Fibroblast of skin of scalp (primary cell): ENCODE measurements around the gene EYA2. TPM values are rescaled to one million over a fixed set of nuclear protein-coding genes. Genes with fewer than 3 reads are reported as not detected.
"Not testable (repeated sequence)": the region's sequence is repeated elsewhere in the genome, so short reads cannot be mapped to it uniquely, and the experiment has no call there.

Experiments used
- DNase-seq: peaks from one replicate; pipeline ENCODE4 v3.0.0-alpha.2; 2013
- polyA plus RNA-seq, 2 experiments: library from polyadenylated mRNA; unstranded; fragments of 120-200 nt; gene quantifications; one replicate each; pipeline ENCODE4 v1.2.1, GENCODE V29; 2013; ENCODE audit not compliant: insufficient read length in 2 of 2

EYA2 gene, protein sequence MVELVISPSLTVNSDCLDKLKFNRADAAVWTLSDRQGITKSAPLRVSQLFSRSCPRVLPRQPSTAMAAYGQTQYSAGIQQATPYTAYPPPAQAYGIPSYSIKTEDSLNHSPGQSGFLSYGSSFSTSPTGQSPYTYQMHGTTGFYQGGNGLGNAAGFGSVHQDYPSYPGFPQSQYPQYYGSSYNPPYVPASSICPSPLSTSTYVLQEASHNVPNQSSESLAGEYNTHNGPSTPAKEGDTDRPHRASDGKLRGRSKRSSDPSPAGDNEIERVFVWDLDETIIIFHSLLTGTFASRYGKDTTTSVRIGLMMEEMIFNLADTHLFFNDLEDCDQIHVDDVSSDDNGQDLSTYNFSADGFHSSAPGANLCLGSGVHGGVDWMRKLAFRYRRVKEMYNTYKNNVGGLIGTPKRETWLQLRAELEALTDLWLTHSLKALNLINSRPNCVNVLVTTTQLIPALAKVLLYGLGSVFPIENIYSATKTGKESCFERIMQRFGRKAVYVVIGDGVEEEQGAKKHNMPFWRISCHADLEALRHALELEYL
- polyA plus RNA-seq (2013, experiment 1 of 2; ENCODE audit: insufficient read length) = 0.59 TPM
- 0.55 TPM for polyA plus RNA-seq (2013, experiment 2 of 2; ENCODE audit: insufficient read length)

DNA sequence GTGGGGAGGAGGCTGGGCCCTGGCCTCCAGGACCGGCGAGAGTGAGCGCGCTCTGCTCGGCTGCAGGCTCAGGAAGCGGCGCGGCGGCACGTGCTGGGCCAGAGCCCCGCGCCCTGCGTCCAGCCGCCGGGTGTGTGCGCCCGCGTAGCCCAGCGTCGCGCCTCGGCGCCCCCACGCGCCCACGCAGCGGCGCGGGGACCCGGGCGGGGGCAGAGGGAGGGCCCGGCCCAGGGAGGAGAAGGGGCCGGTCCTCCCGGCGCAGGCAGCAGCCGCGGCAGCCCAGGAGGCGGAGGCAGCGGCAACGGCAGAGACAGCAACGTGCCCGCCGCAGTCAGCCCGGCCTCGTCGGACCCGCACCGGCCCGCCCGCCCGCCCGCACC is at the start of gene EYA2:
Gene EYA2, plus strand, starts transcription at position 265 of the 380 bp plus-strand sequence. CDS start 95,168 bp downstream, outside the sequence.
- no peak for DNase-seq

DNA sequence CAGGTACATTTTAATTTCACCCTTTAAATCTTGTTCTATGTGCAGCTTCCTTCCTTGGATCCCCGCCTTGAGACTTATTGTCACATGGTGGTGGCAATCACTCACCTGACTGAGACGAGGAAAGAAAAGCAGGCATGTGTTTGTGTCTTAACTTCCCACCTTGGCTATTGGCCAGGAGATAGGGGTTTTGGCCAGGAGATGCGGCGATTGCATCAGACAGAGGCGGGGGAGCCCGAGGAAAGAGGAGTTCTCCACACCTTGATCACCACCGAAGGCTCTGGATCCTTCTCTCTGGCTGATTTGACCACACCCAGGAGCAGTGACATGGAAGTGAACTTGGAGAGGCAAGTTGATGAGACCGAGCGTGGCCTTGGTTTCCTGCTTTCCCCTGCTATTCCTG is 49.7 kb upstream of the EYA2 start:
- DNase-seq = no peak

DNA sequence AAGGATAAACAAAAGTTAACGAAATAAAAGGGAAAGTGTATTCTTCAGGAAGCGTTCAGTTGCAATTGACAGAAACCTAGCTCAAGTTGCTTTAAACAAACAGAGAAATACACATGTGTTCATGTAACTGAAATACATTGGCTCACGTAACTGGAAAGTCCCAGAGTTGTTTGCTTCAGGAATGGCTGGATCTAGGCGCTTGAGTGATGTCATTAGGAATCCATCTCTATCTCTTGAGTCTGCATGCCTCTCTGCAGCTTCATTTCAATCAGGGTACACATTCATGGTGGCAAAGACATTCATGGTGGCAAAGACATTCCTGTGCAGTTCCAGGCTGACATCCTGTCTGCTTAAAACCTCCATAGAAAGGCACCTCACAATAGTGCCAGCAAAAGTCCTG is 45.4 kb upstream of the EYA2 start:
- no peak for DNase-seq

DNA sequence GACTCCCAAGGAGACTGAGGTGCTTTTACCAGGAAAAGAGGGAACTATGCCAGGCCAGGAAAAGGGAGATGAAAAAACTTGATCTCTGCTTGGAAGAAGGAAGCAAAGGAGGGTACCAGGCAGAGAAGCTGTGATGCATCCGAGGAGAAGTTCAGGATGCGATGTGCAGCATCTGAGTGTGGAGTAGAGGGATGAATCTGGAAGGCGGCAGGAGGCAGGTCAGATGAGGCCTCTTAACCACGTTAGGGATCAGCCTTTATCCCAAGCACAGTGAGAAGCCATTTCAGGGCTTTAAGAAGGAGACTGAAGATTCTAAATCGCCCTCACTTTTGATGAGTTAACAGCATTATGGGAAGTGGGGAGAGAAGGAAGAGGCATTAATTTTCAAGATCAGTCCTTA is 44.9 kb upstream of the EYA2 start:
- DNase-seq = no peak

DNA sequence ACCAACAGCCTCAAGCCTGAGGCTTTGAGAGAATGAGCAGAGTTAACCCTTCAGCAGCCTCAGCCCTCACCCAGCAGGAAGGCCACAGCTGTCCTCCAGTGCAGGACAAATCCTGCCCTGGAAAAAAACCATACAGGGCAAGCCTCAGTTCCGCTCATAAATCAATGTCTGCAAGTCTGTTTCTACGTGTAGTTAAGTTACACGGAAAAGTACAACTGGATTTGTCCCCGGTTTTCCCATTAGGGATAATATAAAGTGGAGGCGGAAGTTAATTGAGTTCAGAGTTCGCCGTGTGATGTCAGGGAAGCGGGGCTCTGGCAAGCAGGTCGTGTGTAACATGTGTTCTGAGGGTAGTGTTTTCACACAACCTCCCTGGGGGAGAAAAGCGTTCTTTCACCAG is 44.2 kb upstream of the EYA2 start:
- no peak for DNase-seq

DNA sequence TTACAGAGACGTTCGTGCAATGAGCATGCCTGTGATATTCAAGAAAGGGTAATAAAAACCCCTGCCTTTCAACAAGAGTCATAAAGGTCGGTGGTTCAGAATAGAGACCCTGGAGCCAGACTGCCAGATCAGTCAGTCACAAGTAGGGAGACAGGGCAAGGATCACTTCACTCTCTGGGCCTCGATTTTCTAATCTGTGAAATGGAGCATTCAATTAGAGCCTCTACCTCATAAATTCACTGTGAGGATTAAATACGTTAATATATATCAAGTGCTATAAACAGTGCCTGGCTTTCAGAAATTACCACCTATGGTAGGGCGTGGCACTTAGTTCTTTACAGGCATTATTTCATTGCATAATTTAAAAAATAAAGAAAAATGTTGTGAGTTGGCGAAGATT is 43.7 kb upstream of the EYA2 start:
- DNase-seq = no peak

DNA sequence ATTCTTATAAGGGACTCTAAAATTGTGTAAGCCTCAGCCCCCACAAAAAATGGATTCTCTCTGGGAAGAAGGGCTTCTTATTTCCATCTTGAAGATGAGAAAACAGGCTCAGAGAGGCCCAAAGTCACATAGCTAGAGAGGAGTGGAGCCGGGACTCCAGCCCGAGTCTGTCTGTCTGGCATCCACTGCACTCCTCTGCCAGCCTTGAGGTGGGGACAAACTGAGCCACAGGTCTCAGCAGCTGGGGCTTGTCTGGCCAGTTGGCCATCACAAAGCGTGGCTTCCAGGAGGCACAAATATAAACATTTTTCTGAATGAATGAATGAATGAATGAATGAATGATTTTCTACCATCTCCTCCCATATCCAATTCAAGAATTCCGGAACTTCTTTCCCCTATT is 42.9 kb upstream of the EYA2 start:
- no peak for DNase-seq

DNA sequence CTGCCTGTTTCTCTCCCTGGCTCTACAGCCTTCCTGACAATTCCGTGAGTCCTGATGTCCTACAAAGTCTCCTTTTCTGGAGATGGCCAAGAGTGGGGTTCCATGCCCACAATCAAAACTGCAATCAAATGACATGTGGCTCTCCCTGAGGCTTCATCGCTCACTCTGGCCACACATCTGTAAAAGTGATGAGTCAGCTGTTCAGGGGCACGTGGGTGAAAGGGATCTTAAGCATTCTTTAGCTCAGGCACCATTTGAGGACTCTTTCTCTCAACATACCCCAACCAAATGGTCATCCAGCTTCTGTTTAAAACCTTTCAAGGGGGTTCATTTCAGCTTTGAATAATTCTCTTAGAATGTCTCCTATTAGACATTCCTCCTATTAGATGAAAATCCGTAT is 42.3 kb upstream of the EYA2 start:
- no peak for DNase-seq

DNA sequence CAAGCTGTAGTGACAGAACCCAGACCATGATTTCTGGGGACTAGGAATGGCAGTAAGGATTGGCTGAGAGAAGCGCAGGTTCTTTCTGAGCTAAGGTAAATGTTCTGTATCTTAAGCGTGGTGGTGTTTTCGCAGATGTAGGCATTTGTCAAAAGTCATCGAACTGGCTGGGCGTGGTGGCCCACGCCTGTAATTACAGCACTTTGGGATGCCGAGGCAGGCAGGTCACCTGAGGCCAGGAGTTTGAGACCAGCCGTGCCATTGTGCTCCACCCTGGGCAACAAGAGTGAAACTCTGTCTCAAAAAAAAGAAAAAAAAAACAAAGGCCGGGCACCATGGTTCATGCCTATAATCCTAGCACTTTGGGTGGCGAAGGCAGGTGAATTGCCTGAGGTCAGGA is 40.7 kb upstream of the EYA2 start:
- no peak for DNase-seq

DNA sequence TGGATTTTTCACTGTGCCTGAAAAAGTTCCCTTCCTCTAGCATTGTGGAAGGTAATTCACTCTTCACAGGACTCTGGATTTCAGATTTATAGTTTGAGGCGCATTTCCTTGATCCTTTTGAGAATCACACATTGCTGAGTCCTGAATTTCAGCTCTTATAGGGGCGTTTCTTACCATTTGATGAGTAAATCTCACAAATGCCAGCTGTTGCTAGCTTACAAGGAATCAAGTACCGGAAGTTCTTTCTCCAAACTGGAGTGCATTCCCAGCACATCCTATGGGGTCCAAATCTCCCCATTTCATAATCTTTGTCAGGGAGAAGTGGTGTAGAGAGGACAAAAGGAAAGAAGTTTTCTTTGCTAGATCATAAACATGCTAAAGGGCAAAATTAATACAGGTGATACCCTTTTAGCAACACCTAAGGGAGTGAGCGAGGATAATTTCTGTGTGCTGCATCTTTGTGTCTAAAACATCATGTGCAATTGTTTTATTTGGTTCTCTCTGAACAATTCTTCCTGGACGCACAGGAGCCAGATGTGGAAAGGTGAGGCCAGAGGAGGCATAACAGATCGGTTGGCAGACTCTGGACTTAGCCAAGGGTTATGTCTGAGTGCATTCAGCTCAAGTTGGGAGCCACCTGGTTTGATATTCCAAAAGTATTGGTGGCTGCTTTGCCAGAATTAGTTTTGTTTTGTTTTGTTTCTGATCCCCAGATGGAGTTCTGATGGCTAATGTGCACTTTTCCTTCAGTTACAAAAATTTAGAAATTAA is 37.4 kb upstream of the EYA2 start:
- no peak for DNase-seq

DNA sequence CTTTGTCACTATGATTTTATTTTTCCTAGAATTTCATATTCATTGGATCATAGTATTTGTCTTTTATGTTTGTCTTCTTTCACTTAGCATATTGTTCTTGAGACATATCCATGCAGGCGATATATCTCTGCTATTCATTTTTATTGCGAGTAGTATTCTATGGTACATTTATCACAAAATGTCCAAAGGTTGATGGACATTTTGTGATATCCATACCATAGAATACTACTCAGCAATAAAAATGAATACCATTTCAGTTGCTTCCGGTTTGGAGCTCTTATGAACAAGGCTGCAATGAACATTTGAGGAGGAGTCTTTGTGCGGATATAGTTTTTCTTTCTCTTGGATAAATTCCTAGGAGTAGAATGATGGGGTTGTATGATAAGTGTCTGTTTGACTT is 28.8 kb upstream of the EYA2 start:
- DNase-seq = no peak

DNA sequence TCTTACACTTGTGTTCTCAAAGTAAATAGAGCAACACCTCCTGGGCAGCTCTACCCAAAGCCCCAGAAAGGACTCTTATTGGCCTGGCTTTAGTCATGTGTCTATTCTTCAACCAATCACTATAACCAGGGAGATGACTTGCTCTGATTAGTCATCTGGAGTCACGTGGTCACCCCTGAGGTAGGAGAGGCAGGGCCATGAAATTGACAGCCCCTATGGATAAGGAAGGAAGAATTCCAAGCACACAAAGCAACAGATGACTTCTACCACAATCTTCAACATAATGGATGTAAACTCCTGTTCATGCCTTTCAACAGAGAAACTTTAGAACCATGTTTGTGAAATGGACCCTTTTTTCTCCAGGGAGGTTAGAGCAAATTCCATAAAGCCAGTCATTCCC is 24.6 kb upstream of the EYA2 start:
- DNase-seq = no peak

DNA sequence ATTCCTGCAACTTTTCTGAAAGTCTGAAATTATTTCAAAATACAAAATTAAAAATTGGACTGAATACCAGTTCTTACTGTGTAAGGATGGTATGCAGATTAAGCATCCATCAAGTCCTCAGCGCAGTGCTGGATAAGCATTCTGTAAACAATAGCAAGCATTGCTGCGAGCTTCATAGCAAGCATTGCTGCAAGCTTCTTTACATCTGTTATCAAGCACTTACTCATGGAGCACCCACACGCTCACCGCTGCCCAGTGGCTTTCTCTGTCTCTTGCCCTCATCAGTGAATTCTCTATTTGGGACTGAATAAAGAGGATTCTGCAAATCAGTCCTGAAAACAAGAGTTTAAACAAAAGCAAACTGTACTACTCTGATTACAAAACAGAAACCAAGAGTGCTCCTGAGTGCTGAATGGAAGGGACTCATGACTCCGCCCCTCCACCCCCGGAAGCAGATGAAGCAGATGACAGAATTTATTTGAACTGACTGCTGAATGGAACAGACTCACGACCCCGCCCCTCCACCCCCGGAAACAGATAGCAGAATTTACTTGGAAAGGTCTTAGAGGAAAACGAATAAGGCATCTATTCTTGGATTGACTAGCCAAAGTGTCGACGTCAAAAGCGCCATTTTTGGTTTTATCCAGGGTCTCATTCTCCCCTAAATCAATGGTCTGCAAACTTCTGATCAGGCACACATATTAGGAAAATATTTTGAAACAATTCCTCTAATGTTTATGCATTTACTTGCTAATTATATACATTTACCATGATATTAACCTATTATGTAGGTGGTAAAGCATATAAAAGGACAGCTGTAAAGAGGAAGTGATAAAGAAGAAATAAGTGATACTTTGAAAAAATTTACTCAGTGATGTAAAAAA is 22.1 kb upstream of the EYA2 start:
- DNase-seq = no peak

DNA sequence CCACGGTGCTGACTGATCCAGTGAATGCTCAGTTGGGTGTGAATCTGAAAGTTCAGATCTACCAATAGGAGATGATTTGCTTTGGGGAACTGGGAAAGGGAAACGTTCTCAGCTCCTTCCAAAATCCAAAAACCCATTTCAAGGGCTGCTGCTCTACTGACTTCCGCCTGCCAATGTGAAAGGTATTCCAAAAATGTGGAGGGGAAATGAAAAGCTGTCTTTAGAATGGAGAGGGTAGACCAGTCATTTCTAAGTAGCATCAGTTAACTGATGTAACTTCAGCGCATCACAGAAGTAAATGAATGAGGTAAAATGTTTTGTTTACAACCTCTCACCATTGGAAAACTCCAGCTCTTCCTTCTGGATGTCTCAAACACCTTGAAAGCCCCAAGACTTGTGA is 19.6 kb upstream of the EYA2 start:
- peak; percentile 16 for DNase-seq

DNA sequence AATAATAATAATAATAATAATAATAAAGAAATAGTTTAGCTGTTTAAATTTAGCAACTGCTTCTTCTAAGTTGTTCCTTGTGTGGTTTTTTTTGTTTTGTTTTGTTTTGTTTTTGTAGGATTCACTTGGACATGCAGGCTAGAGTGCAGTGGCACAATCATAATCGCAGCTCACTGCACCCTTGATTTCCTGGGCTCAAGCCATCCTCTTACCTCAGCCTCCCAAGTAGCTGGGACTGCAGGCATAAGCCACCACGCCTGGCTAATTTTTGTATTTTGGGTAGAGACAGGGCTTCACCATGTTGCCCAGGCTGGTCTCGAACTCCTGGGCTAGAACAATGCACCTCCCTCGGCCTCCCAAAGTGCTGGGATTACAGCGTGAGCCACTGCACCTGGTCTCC is 15.3 kb upstream of the EYA2 start:
- DNase-seq = no peak

DNA sequence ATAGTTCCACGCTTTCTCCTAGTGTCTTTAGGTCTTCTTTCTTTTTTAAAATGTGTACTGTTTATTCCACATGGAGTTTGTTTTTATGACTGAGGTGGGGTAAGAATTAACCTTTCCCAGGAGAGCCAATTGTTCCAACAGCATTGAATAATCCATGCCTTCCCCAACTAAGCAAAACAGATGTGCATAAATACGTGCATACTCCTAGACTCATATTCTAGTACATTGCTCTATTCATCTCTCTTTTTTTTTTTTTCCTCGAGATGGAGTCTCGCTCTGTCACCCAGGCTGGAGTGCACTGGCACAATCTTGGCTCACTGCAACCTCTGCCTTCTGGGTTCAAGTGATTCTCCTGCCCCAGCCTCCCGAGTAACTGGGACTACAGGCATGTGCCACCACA is 14.7 kb upstream of the EYA2 start:
- not testable (repeated sequence) for DNase-seq

DNA sequence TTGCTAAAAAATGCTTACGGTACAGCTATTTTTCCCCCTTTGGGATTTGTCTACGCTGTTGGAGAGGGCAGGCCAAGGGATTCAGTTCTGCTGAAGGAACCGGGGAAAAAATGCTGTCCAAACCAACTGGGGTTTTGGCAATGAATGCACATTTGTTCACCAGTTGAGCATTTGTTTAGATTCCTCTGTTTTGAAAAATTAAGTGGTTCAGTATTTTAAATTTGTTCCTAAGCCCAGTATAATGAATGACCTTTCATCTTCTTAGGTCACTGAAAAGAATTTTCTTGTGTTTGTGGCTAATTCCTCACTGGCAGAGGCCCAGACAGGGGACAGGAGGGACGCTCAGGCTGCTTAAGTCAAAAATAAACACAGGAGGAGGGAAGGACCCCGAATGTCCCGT is 10.8 kb upstream of the EYA2 start:
- DNase-seq = peak; percentile 9

DNA sequence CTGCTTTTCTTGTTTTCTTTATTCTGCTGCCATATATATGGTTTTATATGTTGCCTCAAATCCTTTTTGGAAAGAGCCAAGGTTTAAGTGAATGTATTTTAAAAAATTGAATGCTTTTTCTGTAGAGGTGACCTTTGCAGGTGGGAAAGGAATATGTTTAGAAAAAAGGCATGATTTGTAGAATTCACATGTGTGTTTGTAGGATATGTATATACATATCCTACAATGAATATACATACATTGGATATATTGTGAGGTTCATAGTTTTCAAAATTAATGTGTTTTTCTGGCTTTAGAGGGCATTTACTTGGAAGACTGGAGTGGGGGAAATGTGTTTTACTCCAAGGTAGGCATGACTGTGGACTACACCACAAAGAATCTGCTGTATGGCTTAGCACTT is 4.0 kb upstream of the EYA2 start:
- no peak for DNase-seq

DNA sequence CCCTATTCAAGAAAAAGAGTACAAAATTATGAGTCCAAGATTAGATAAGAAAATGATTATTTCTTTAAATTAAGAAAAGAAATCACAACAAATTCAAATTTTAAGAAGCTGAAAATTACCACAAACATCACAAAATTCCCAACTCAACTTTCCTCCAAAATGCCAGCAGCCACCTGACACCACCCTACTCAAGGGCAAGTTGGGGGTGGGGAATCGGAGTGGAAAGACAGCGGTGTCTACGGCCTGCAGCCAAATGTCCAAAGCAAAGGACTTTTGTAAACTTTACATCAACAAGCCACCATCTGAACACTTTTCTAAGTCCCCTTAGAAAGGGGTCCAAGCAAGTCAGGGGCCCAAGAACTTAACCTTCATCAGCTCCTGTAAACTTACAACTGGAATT is 1.6 kb upstream of the EYA2 start:
- no peak for DNase-seq

DNA sequence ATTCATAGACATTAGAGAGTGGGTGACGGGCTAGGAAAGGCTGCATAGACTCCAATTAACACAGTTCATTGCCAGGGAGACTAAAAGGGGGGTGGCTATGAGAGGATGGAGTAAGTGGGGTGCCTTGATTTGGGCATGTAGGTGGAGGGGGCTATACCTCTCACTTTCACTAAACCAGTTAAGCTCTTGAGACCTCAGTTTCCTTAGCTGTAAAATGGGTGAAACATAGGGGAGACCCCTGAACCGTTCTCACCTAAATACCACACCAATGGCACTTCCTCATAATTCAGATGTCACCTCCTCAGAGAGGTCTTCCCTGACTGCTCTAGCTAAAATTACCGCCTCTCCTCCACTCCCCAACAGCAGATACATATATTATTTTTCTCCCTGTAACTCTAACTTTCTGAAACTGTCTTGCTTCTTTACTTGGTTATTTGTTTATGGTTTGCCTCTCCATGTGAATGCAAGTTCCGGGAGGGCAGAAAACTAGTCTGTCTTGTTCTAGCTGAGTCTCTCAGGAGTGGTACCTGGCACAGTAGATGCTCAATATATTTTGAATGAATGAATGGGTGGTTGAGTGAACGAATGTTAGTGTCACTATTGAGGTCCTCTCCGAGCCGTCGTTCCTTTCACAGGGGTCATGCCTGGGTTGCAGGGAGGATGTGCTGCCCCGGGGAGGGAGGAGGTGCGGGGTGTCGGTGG is 615 bp upstream of the EYA2 start:
- DNase-seq = no peak

DNA sequence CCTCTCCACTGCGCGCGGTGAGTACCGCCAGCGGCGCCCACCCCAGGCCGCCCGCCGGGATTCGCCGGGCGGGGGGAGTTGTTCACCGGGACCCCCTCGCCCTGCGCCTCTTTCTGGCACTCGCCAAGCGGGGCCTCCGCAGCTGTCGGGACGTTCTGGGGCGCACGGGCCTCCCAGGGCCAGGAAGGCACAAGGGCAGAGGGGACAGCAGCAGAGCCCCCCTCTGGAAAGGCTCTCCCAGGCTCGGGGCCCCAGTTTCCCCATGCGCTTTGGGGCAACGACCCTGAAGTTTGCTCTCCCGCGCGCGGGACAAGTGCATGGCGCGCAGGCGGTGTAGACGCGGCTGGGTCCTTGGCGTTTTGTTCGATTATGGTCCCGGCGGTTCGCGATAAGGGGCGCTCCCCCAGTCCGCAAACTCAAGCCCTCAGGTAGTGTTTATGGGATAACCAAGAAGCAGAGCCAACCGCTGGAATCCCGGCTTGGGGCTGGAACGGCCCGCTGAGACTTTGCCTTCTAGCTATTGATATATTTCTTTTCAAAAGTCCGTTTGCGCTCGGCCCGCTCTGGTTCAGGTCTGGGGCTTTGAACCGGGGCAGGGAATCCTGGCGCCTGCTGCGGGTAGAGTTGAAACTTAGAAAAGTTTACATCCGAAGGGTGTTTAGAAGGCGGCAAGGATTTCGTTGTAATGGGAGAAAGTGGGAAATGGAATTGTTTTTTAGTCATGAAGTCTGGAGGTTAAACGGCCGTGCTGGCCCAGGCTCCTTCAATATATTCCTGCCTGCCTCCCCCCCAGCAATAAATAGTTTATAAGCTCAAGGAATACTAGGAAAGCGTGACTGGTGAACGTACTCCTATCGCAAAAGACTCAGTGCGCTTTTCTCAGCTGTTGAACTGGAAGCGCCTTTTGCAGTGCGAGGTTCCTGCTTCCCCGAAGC is 595 bp downstream of the EYA2 start:
- peak; percentile 19 for DNase-seq
